HepG2 (cell line): ENCODE measurements around the gene NPHP4.

Experiments
- CTCF ChIP-seq: sonication (generic); formaldehyde crosslinking; IDR thresholded peaks from 2 replicates; pipeline ENCODE4 v1.5.0; 2020; ENCODE audit warnings: mild to moderate bottlenecking, missing genetic modification reagents, moderate library complexity
- TF ChIP-seq, protein P1 (sequence below): sonication (generic); formaldehyde crosslinking; IDR thresholded peaks from 2 replicates; pipeline ENCODE4 v1.9.0; 2021; ENCODE audit warnings: missing genetic modification reagents, mild to moderate bottlenecking, borderline replicate concordance
- TF ChIP-seq, protein P2 (sequence below): sonication (generic); formaldehyde crosslinking; IDR thresholded peaks from 2 replicates; pipeline ENCODE4 v1.5.1; 2020; ENCODE audit warnings: mild to moderate bottlenecking, missing genetic modification reagents, moderate library complexity

- TF ChIP-seq, protein P1, sequence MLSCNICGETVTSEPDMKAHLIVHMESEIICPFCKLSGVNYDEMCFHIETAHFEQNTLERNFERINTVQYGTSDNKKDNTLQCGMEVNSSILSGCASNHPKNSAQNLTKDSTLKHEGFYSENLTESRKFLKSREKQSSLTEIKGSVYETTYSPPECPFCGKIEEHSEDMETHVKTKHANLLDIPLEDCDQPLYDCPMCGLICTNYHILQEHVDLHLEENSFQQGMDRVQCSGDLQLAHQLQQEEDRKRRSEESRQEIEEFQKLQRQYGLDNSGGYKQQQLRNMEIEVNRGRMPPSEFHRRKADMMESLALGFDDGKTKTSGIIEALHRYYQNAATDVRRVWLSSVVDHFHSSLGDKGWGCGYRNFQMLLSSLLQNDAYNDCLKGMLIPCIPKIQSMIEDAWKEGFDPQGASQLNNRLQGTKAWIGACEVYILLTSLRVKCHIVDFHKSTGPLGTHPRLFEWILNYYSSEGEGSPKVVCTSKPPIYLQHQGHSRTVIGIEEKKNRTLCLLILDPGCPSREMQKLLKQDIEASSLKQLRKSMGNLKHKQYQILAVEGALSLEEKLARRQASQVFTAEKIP, result no peak
- TF ChIP-seq CTCF (CRISPR knock-in tag), result no peak
- TF ChIP-seq, protein P2, sequence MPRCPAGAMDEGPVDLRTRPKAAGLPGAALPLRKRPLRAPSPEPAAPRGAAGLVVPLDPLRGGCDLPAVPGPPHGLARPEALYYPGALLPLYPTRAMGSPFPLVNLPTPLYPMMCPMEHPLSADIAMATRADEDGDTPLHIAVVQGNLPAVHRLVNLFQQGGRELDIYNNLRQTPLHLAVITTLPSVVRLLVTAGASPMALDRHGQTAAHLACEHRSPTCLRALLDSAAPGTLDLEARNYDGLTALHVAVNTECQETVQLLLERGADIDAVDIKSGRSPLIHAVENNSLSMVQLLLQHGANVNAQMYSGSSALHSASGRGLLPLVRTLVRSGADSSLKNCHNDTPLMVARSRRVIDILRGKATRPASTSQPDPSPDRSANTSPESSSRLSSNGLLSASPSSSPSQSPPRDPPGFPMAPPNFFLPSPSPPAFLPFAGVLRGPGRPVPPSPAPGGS (CRISPR knock-in tag), result no peak
Measured at GRCh38 chr1:5901150-5901549, 91.1 kb downstream of the NPHP4 start.
